Karpas-422 (cell line): ENCODE data around the gene DMD. TPM values are rescaled to one million over a fixed set of nuclear protein-coding genes. Genes with fewer than 3 reads are reported as not detected.

ENCODE experiments used
- DNase-seq: peaks from one replicate; pipeline ENCODE4 v3.0.0-alpha.2; 2015
- H2AFZ ChIP-seq: fragments of 200-600 bp; sonication (generic); 2 replicates; pipeline ENCODE4 v1.6.1; 2014; ENCODE audit warnings: antibody characterized with exemption, low read length, mixed read lengths
- H3K27ac ChIP-seq: fragments of 200-600 bp; sonication (generic); 2 replicates; pipeline ENCODE4 v1.5.1; 2014; ENCODE audit warnings: mild to moderate bottlenecking, low read length, moderate library complexity
- H3K27me3 ChIP-seq: fragments of 200-600 bp; sonication (generic); 2 replicates; pipeline ENCODE4 v1.6.1; 2014; ENCODE audit warnings: low read length, mixed read lengths
- H3K36me3 ChIP-seq: fragments of 200-600 bp; sonication (generic); 2 replicates; pipeline ENCODE4 v1.6.1; 2014; ENCODE audit warnings: low read length, mixed read lengths; ENCODE audit not compliant: insufficient read depth
- H3K4me1 ChIP-seq: fragments of 200-600 bp; sonication (generic); 2 replicates; pipeline ENCODE4 v1.6.1; 2014; ENCODE audit warnings: mild to moderate bottlenecking, low read length, mixed read lengths
- H3K4me2 ChIP-seq: fragments of 200-600 bp; sonication (generic); 2 replicates; pipeline ENCODE4 v1.6.1; 2014; ENCODE audit warnings: low read length, low read depth, mild to moderate bottlenecking; ENCODE audit not compliant: poor library complexity, severe bottlenecking
- H3K4me3 ChIP-seq: fragments of 200-600 bp; sonication (generic); 2 replicates; pipeline ENCODE4 v1.5.1; 2014; ENCODE audit warnings: mild to moderate bottlenecking, antibody characterized with exemption, low read length, mixed read lengths
- H3K79me2 ChIP-seq: fragments of 200-600 bp; sonication (generic); 2 replicates; pipeline ENCODE4 v1.6.1; 2014; ENCODE audit warnings: mild to moderate bottlenecking, low read length, mixed read lengths
- H3K9ac ChIP-seq: fragments of 200-600 bp; sonication (generic); 2 replicates; pipeline ENCODE4 v1.6.0; 2014; ENCODE audit warnings: low read length
- H3K9me2 ChIP-seq: fragments of 200-600 bp; sonication (generic), shearing (Covaris generic); replicated peaks from 2 replicates; pipeline ENCODE4 v1.6.0; 2014; ENCODE audit warnings: mild to moderate bottlenecking, low read length, moderate library complexity; ENCODE audit not compliant: insufficient read depth
- H3K9me3 ChIP-seq: fragments of 300-700, 200-600 bp; sonication (generic); 2 replicates; pipeline ENCODE4 v1.6.1; 2014; ENCODE audit warnings: low read length, mixed read lengths
- H4K20me1 ChIP-seq: fragments of 200-600 bp; sonication (generic); 2 replicates; pipeline ENCODE4 v1.6.1; 2014; ENCODE audit warnings: mild to moderate bottlenecking, antibody characterized with exemption, low read length, low read depth; ENCODE audit not compliant: insufficient read depth
- total RNA-seq: library from RNA; depleted of rRNA; stranded (reverse); fragments of >200 nt; shearing (Covaris generic); gene quantifications from 2 replicates; pipeline ENCODE4 v1.2.3, GENCODE V29; 2014; ENCODE audit warnings: low replicate concordance

The DMD gene
- total RNA-seq, 1 experiment from 2014 or later: not detected

GRCh38 chrX:31811106-31811505 lies 1400.2 kb downstream of the DMD start:
- Histone ChIP-seq H4K20me1 (no peaks in the 10 kb centered on the region), H2AFZ (no peak overlapping the region), H3K9me2 (no peaks in the 10 kb centered on the region), H3K36me3 (no peaks in the 10 kb centered on the region), H3K4me3 (no peak overlapping the region), H3K9ac (no peak overlapping the region), H3K79me2 (no peaks in the 10 kb centered on the region), H3K9me3 (peaks cover 13% of the 10 kb centered on the region), H3K4me2 (no peak overlapping the region), H3K27me3 (no peaks in the 10 kb centered on the region), H3K27ac (no peak overlapping the region), H3K4me1 (no peaks in the 10 kb centered on the region)
- DNase-seq: no peak

- H3K79me2 ChIP-seq: no peaks in the 10 kb centered on the region
- H3K4me3 ChIP-seq: no peak overlapping the region
- DNase-seq: no peak
- H3K4me2 ChIP-seq: no peak overlapping the region
- H3K27me3 ChIP-seq: no peaks in the 10 kb centered on the region
- H2AFZ ChIP-seq: no peak overlapping the region
- H3K4me1 ChIP-seq: no peaks in the 10 kb centered on the region
- H3K27ac ChIP-seq: no peak overlapping the region
- H3K36me3 ChIP-seq: no peaks in the 10 kb centered on the region
- no peaks in the 10 kb centered on the region for H3K9me2 ChIP-seq
- H3K9me3 ChIP-seq: peaks cover 13% of the 10 kb centered on the region
- no peaks in the 10 kb centered on the region for H4K20me1 ChIP-seq
- H3K9ac ChIP-seq: no peak overlapping the region
Observed at GRCh38 chrX:31808357-31808756, 1403.0 kb downstream of the DMD start.

- Histone ChIP-seq H3K27ac (no peak overlapping the region), H3K4me2 (no peak overlapping the region), H3K9ac (no peak overlapping the region), H3K79me2 (no peaks in the 10 kb centered on the region), H3K9me3 (peaks cover 9% of the 10 kb centered on the region), H4K20me1 (no peaks in the 10 kb centered on the region), H3K27me3 (no peaks in the 10 kb centered on the region), H3K4me3 (no peak overlapping the region), H2AFZ (no peak overlapping the region), H3K9me2 (no peaks in the 10 kb centered on the region), H3K4me1 (no peaks in the 10 kb centered on the region), H3K36me3 (no peaks in the 10 kb centered on the region)
- no peak for DNase-seq
Observed at GRCh38 chrX:31807165-31807564, 1404.2 kb downstream of the DMD start.

- Histone ChIP-seq H3K36me3 (no peaks in the 10 kb centered on the region), H3K9ac (no peak overlapping the region), H3K4me3 (no peak overlapping the region), H3K79me2 (no peaks in the 10 kb centered on the region), H4K20me1 (no peaks in the 10 kb centered on the region), H3K27ac (no peak overlapping the region), H3K9me2 (no peaks in the 10 kb centered on the region), H3K4me2 (no peak overlapping the region), H3K4me1 (no peaks in the 10 kb centered on the region), H2AFZ (no peak overlapping the region), H3K9me3 (peaks cover 5% of the 10 kb centered on the region), H3K27me3 (no peaks in the 10 kb centered on the region)
- no peak for DNase-seq
Observed at GRCh38 chrX:31805781-31806180, 1405.6 kb downstream of the DMD start.

- Histone ChIP-seq H3K9ac (no peak overlapping the region), H3K36me3 (no peaks in the 10 kb centered on the region), H4K20me1 (no peaks in the 10 kb centered on the region), H2AFZ (no peak overlapping the region), H3K27ac (no peak overlapping the region), H3K4me1 (no peaks in the 10 kb centered on the region), H3K9me2 (no peaks in the 10 kb centered on the region), H3K9me3 (peaks cover 12% of the 10 kb centered on the region), H3K79me2 (no peaks in the 10 kb centered on the region), H3K4me2 (no peak overlapping the region), H3K27me3 (no peaks in the 10 kb centered on the region), H3K4me3 (no peak overlapping the region)
- no peak for DNase-seq
Observed at GRCh38 chrX:31800219-31800618, 1411.1 kb downstream of the DMD start.

GRCh38 chrX:31796624-31797023 lies 1414.7 kb downstream of the DMD start:
- H2AFZ ChIP-seq: no peak overlapping the region
- DNase-seq: no peak
- H3K36me3 ChIP-seq: no peaks in the 10 kb centered on the region
- peaks cover 11% of the 10 kb centered on the region for H3K9me3 ChIP-seq
- no peaks in the 10 kb centered on the region for H3K9me2 ChIP-seq
- no peaks in the 10 kb centered on the region for H4K20me1 ChIP-seq
- H3K4me3 ChIP-seq: no peak overlapping the region
- no peak overlapping the region for H3K9ac ChIP-seq
- no peaks in the 10 kb centered on the region for H3K79me2 ChIP-seq
- H3K27ac ChIP-seq: no peak overlapping the region
- H3K4me2 ChIP-seq: no peak overlapping the region
- no peaks in the 10 kb centered on the region for H3K27me3 ChIP-seq
- H3K4me1 ChIP-seq: no peaks in the 10 kb centered on the region

- Histone ChIP-seq H4K20me1 (no peaks in the 10 kb centered on the region), H3K9me2 (no peaks in the 10 kb centered on the region), H3K27me3 (no peaks in the 10 kb centered on the region)
Observed at GRCh38 chrX:31747411-31747810, 1463.9 kb downstream of the DMD start.

GRCh38 chrX:31743004-31743403 lies 1468.3 kb downstream of the DMD start:
- no peaks in the 10 kb centered on the region for H3K79me2 ChIP-seq
- no peaks in the 10 kb centered on the region for H3K4me1 ChIP-seq
- H3K36me3 ChIP-seq: no peaks in the 10 kb centered on the region
- DNase-seq: no peak
- H3K27ac ChIP-seq: no peak overlapping the region
- no peaks in the 10 kb centered on the region for H3K27me3 ChIP-seq
- H3K9me3 ChIP-seq: no peaks in the 10 kb centered on the region; the same call in 1 of the 2 replicates
- H2AFZ ChIP-seq: no peak overlapping the region
- no peaks in the 10 kb centered on the region for H3K9me2 ChIP-seq
- no peak overlapping the region for H3K9ac ChIP-seq
- no peak overlapping the region for H3K4me3 ChIP-seq
- H4K20me1 ChIP-seq: no peaks in the 10 kb centered on the region
- H3K4me2 ChIP-seq: no peak overlapping the region

More at GRCh38 chrX:31747411-31747810, 1463.9 kb downstream of the DMD start:
- Histone ChIP-seq H3K9me3 (no peaks in the 10 kb centered on the region; the same call in 1 of the 2 replicates), H3K4me1 (no peaks in the 10 kb centered on the region), H3K9ac (no peak overlapping the region), H3K27ac (no peak overlapping the region), H3K4me2 (no peak overlapping the region), H3K4me3 (no peak overlapping the region), H3K36me3 (no peaks in the 10 kb centered on the region), H2AFZ (no peak overlapping the region), H3K79me2 (no peaks in the 10 kb centered on the region)
- no peak for DNase-seq

GRCh38 chrX:31717474-31717873 lies 1493.9 kb downstream of the DMD start:
- Histone ChIP-seq H3K4me2 (no peak overlapping the region), H3K79me2 (no peaks in the 10 kb centered on the region), H3K9ac (no peak overlapping the region), H3K4me1 (no peaks in the 10 kb centered on the region), H3K9me2 (no peaks in the 10 kb centered on the region), H3K9me3 (no peaks in the 10 kb centered on the region), H3K27ac (no peak overlapping the region), H4K20me1 (no peaks in the 10 kb centered on the region), H3K4me3 (no peak overlapping the region), H2AFZ (no peak overlapping the region), H3K27me3 (no peaks in the 10 kb centered on the region), H3K36me3 (no peaks in the 10 kb centered on the region)
- DNase-seq: no peak
